CD4-positive, alpha-beta T cell treated with Interleukin-17A for 1 hour (primary cell): ENCODE measurements around the gene WNT4.

Experiments used
- DNase-seq: peaks from one replicate; pipeline ENCODE4 v3.0.0-alpha.2; 2020

The WNT4 gene

DNA sequence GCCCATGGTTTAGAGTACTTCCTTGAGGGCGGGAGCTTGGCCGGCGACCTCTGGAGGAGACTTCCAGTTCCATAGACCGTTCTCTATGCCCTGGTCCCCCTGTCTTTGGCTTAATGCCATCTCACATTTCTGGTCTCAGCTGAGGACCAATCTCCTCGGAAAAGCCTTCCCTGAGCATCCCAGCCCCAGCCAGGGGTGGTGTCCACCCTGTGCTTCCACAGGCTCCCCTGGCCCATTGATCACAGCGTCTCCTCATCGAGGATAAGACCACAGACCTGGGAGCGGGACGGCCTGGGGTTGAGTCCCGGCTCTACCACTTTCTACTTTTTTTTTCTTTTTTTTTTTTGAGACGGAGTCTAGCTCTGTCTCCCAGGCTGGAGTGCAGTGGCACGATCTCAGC, 14.5 kb downstream of the WNT4 start:
- no peak for DNase-seq

DNA sequence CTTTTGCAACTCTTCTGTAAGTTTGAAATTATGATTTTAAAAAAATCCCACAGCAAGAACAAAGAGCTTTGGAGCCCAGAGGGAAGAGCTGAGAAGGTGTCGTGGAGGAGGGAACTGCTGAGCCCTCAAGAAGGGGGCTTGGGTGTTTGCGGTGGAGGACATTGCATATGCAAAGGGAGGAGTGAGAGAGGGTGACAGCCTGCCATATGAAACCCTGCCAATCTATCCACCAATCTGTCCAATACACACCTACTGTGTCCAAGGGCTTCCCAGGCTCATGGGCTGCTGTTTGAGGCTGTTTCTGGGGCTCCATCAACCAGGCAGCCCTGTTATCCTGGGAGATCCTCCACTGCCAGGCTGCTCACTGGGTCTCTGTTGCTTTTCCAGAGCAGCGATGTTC, 15.2 kb downstream of the WNT4 start:
- no peak for DNase-seq

DNA sequence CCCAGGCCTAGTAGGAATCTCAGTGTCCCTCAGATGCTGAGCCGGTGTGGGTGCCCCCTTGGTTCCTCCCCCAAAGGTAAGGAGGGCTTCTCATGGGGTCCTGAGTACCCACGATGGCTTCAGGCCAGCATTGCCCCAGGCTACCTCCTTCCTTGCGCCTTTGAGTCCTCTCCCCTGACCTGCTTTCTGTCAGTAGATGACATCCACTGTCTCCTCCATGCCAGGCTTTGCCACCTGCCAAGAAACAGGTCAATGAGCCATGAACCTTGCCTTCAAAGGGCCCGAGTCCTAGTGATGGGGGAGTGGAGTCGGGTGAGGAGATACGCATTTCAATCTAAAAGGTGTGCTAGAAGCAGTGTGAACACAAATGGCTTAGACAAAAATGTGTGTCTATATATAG, 15.6 kb downstream of the WNT4 start:
- DNase-seq, result no peak

- DNase-seq, result no peak
Observed at GRCh38 chr1:22126531-22126930, 16.4 kb downstream of the WNT4 start.

DNA sequence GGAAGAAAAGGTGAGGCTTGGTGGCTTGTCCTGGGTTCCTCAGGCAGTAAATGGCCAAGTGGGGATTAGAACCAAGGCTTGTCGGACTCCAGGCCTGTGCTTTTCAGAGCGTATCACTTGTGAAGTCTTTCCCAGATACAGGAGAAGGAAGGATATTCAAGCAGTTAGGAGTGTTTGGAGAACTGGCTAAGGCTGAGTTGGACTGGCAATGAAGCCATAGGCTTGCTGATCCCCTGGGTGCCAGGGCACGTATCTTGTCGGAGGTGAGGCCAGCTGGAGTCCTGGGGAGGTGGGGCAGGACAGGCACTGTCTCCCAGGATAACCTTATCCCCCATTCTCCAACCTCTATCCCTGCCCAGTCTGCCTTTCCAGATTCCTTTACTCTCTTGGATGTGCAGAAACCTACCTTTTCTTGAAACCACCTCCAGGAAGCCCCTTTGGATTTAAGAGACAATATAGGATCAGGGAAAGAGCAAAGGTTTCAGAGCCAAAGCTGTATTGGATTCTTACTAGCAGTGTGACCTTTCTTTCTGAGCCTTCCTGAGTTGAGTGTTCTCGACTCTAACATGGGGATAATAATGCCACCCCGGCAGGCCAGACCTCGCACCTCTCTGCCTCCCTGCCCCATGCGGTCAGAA, 18.2 kb downstream of the WNT4 start:
- no peak for DNase-seq

- DNase-seq, result no peak
Observed at GRCh38 chr1:22123901-22124404, 18.9 kb downstream of the WNT4 start.

- DNase-seq, result no peak
Observed at GRCh38 chr1:22123071-22123390, 19.9 kb downstream of the WNT4 start.

DNA sequence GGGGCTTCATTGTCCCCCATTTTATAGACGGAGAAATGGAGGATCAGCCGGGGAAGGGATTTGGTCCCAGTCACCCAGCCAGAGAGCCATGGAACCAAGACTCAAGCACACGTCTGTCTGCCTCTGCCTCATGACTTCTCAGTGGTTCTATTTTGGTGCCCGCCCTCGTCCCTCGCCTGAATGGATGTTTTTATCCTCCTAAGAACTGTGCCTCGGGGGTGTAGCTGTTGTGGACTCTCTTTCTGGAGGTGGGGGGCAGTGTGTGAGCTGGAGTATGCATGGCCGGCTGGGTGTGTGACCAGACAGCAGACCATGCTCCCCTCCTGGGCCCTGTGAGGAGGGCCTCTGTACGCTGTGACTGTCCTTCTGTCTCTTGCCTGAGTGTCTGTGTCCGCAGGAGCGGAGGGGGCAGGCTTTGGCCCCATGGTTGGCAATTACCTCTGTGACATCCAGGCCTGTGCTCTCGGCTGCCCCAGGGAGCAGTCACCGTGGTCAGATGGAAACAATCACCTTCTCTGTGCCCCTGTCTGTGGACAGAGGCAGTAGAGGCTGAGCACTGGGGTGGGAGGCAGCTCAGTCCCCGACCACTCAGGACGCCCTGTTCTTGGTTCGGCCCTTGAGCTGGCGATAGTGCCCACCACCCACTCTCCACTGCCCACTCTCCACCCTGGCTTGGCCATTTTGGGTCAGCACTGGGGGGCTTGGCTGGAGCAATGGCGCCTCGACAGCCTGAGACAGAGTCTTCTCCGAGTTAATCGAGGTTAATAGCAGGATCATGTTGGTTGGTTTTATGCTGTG, 20.4 kb downstream of the WNT4 start:
- no peak for DNase-seq

GRCh38 chr1:22121421-22121911, 21.4 kb downstream of the WNT4 start:
- no peak for DNase-seq

- DNase-seq, result no peak
Observed at GRCh38 chr1:22120469-22120790, 22.5 kb downstream of the WNT4 start.

DNA sequence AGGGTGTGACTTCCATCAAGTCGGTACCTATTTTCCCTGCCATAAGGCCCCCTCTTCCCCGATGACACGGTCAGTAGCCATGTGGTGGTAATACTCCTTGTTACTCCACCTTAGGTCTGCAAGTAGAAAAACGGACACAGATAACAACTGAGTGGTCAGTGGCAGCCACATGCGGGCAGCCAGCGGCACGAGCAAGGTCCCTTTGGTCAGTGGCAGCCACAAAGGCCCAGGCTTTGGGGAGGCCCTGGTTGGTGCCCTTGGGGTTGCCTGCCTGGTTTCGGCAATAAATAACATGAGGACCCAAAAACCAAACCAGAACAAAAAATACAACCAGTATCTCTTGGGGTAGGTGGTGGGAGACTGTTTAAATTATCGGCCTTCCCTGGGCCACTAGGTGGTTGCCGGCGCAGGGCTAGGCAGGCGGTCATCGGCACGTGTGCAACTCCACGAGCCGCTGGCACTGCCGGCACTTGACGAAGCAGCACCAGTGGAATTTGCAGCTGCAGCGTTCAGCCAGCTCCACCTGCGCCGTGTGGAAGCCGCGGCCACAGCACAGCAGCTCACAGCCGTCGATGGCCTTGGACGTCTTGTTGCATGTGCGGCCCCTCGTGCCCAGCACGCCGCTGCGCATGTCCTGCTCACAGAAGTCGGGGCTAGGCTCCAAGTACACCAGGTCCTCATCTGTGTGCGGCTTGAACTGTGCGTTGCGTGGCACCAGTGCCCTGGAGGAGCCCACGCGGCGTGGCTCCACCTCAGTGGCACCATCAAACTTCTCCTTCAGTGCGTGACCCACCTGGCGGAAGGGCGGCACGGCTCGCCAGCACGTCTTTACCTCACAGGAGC, 23.1 kb downstream of the WNT4 start:
- no peak for DNase-seq

GRCh38 chr1:22118291-22118992, 24.5 kb downstream of the WNT4 start:
- no peak for DNase-seq

- no peak for DNase-seq
Observed at GRCh38 chr1:22117851-22118250, 25.0 kb downstream of the WNT4 start.

- DNase-seq, result no peak
Observed at GRCh38 chr1:22117238-22117637, 25.7 kb downstream of the WNT4 start.

DNA sequence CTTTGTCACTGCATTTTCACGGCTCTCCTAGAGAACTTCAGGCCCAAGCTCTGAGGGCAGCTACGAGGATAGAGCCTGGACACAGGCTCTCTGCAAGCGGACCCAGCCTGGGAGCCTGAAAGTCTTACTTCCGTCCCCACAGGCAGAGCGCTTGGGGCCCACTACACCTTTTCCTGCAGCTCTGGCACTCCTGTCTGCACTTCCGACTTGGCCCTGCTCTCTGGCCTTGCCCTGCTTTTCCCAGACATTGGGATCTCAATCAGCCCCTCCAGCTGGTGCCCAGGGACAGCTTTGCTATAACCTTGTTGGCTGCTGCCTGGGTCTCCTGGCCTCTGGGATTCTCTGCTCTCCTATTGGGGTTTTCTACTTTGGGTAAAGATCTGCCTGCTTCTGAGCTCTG, 27.6 kb downstream of the WNT4 start:
- no peak for DNase-seq

DNA sequence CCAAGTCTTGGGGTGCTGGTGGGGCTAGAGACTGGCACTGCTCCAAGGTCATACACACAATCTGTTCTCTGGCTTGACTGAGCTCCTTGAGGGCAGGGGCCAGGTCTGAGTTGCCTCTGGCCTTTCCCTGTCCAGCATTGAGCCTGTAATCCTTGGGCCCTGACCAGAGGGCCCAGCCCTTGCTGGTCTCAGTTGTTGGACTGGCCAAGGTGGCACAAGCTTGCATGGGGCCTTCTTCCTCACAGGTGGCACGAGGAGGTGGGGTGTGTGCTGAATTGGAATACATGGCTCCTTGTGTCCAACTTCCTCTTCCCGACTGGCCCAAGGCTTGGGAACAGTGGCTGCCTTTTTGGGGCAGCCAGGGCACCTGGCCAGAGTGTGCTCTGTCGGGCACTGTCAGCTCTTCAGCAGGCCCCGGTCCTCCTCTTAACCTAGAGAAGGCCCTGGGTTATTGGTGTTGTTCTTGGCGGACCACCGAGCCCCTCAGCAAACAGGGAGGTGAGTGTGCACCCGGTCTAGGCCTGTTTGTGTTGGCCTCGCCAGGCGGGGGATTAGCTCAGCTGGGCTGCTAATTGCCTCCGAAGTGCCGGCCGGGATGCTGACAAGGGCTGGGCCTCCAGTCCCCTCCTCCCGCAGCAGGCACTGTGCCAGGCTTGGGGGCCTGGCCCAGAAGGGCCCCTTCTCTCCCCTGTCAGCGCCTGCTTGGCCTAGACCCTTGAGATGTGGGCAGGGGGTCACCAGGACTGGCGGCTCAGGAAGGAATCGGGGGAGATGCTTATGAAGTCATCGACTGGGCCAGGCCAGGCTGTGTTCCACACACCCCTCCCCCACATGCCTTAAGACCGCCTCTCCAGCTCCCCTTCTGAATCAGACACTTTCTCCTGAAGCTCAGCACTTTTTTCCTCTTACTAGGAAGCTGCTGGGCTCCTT, 28.5 kb downstream of the WNT4 start:
- no peak for DNase-seq

GRCh38 chr1:22112554-22112953, 30.3 kb downstream of the WNT4 start:
- no peak for DNase-seq

- DNase-seq, result no peak
Observed at GRCh38 chr1:22111620-22112019, 31.3 kb downstream of the WNT4 start.

DNA sequence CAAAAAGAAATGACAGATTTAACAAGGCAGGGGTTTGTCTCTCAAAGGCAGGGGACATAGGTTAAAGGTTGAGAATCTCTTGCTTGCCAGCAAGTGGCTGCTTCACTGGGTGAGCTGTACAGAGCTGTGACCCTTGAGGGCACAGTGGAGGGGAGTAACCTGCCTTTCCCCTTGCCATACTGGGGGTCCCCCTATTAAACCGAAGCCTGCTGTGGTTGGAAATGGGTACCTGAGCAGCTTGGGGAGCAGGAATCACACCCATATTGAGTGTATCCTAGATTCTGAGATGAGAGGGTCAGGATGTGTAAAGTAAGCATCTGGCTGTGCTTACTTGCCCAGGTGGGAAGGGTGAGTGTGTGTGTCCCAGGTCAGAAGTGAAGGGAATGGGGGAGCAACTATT, 31.8 kb downstream of the WNT4 start:
- no peak for DNase-seq

GRCh38 chr1:22110016-22110415, 32.9 kb downstream of the WNT4 start:
- no peak for DNase-seq

GRCh38 chr1:22108339-22109105, 34.4 kb downstream of the WNT4 start:
- DNase-seq, result no peak
